Measurements from ENCODE around the gene STX4. TPM values are rescaled to one million over a fixed set of nuclear protein-coding genes. Genes with fewer than 3 reads are reported as not detected.

Gene STX4
- total and polyA plus RNA-seq, 9 of the 15 experiments (the other 6 are each of a cell fraction or from before 2014, with no cell fraction given): 3.2 to 48.0 (median 21.5) TPM

DNA sequence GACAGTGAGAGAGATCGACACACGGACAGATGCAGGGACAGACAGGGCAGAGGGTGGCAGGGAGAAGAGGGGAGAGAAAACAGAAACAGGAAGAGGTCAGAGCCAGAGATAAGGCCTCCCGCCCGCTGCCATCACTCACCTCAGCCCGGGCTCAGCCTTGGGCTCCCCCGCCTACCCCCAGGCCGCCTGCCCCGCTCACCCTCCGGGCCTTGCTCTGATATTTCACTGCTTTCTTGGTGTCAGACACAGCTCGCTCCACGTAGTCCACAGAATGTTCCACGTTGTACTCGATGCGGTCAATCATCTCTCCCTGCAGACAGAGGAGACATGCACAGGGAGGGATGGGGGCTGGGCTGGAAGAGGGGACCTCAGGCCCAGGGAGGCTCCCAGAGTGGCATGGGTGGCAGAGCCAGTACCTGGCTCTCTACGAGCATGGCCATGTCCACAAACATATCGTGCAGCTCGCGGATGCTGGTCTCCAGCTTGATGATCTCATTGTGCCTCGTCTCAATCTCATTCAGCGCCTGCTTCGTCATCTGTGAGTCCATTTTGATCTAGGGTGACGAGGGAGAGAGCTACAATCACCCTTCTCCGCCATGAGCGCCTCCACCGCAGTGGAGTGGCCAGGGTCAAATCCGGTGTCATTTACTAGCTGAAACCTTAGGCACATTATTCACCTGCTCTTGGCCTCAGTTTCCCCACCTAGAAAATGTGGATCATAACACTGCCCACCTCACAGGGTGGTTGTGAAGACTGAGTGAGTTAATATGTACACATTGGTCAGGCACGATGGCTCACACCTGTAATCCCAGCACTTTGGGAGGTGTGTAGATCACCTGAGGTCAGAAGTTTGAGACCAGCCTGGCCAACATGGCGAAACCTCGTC is 40.2 kb upstream of the STX4 start (continued):
- TF ChIP-seq SUPT5H (IDR thresholded peaks at IDR 0.05) (no peak), SRF (CRISPR knock-in tag; IDR thresholded peaks at IDR 0.05) (no peak), ZNF316 (IDR thresholded peaks at IDR 0.05) (no peak), ZNF354B (CRISPR knock-in tag; IDR thresholded peaks at IDR 0.05) (no peak), TAL1 (IDR thresholded peaks at IDR 0.05) (no peak), TRIM24 (IDR thresholded peaks at IDR 0.05) (no peak), HOXB6 (CRISPR knock-in tag; IDR thresholded peaks at IDR 0.05; ENCODE audit: borderline replicate concordance) (no peak), RFX5 (IDR thresholded peaks at IDR 0.05; ENCODE audit: low read depth, low read length) (no peak), ETV5 (CRISPR knock-in tag; IDR thresholded peaks at IDR 0.05; ENCODE audit: low read depth) (no peak), ZNF165 (CRISPR knock-in tag; IDR thresholded peaks at IDR 0.05; ENCODE audit: borderline replicate concordance) (0 out of 2 replicates have a peak, but pooled peaks have one; percentile 10), PTTG1 (tag; IDR thresholded peaks at IDR 0.05; ENCODE audit: low read depth) (no peak; the same call in 1 of the 2 replicates), COPS2 (conservative IDR thresholded peaks at IDR 0.05) (no peak), ZNF586 (CRISPR knock-in tag; conservative IDR thresholded peaks at IDR 0.05) (no peak), ZNF274 (IDR thresholded peaks at IDR 0.05; ENCODE audit: borderline replicate concordance, low read depth, low read length) (no peak)
- TF ChIP-seq, protein P1, sequence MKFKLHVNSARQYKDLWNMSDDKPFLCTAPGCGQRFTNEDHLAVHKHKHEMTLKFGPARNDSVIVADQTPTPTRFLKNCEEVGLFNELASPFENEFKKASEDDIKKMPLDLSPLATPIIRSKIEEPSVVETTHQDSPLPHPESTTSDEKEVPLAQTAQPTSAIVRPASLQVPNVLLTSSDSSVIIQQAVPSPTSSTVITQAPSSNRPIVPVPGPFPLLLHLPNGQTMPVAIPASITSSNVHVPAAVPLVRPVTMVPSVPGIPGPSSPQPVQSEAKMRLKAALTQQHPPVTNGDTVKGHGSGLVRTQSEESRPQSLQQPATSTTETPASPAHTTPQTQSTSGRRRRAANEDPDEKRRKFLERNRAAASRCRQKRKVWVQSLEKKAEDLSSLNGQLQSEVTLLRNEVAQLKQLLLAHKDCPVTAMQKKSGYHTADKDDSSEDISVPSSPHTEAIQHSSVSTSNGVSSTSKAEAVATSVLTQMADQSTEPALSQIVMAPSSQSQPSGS (CRISPR knock-in tag; IDR thresholded peaks at IDR 0.05): no peak
- TF ChIP-seq, protein P2, sequence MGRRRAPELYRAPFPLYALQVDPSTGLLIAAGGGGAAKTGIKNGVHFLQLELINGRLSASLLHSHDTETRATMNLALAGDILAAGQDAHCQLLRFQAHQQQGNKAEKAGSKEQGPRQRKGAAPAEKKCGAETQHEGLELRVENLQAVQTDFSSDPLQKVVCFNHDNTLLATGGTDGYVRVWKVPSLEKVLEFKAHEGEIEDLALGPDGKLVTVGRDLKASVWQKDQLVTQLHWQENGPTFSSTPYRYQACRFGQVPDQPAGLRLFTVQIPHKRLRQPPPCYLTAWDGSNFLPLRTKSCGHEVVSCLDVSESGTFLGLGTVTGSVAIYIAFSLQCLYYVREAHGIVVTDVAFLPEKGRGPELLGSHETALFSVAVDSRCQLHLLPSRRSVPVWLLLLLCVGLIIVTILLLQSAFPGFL (CRISPR knock-in tag; IDR thresholded peaks at IDR 0.05): no peak
- TF ChIP-seq, protein P3, sequence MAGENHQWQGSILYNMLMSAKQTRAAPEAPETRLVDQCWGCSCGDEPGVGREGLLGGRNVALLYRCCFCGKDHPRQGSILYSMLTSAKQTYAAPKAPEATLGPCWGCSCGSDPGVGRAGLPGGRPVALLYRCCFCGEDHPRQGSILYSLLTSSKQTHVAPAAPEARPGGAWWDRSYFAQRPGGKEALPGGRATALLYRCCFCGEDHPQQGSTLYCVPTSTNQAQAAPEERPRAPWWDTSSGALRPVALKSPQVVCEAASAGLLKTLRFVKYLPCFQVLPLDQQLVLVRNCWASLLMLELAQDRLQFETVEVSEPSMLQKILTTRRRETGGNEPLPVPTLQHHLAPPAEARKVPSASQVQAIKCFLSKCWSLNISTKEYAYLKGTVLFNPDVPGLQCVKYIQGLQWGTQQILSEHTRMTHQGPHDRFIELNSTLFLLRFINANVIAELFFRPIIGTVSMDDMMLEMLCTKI (IDR thresholded peaks at IDR 0.05; ENCODE audit: partially characterized antibody): no peak
- TF ChIP-seq, protein P4, sequence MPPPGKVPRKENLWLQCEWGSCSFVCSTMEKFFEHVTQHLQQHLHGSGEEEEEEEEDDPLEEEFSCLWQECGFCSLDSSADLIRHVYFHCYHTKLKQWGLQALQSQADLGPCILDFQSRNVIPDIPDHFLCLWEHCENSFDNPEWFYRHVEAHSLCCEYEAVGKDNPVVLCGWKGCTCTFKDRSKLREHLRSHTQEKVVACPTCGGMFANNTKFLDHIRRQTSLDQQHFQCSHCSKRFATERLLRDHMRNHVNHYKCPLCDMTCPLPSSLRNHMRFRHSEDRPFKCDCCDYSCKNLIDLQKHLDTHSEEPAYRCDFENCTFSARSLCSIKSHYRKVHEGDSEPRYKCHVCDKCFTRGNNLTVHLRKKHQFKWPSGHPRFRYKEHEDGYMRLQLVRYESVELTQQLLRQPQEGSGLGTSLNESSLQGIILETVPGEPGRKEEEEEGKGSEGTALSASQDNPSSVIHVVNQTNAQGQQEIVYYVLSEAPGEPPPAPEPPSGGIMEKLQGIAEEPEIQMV (tag; conservative IDR thresholded peaks at IDR 0.05; ENCODE audit: low read depth): no peak; the same call in 1 of the 2 replicates
- TF ChIP-seq, protein P5, sequence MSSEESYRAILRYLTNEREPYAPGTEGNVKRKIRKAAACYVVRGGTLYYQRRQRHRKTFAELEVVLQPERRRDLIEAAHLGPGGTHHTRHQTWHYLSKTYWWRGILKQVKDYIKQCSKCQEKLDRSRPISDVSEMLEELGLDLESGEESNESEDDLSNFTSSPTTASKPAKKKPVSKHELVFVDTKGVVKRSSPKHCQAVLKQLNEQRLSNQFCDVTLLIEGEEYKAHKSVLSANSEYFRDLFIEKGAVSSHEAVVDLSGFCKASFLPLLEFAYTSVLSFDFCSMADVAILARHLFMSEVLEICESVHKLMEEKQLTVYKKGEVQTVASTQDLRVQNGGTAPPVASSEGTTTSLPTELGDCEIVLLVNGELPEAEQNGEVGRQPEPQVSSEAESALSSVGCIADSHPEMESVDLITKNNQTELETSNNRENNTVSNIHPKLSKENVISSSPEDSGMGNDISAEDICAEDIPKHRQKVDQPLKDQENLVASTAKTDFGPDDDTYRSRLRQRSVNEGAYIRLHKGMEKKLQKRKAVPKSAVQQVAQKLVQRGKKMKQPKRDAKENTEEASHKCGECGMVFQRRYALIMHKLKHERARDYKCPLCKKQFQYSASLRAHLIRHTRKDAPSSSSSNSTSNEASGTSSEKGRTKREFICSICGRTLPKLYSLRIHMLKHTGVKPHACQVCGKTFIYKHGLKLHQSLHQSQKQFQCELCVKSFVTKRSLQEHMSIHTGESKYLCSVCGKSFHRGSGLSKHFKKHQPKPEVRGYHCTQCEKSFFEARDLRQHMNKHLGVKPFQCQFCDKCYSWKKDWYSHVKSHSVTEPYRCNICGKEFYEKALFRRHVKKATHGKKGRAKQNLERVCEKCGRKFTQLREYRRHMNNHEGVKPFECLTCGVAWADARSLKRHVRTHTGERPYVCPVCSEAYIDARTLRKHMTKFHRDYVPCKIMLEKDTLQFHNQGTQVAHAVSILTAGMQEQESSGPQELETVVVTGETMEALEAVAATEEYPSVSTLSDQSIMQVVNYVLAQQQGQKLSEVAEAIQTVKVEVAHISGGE (CRISPR knock-in tag; IDR thresholded peaks at IDR 0.05): peak in 1 of 3 experiments; percentile 61; a peak in 1 of 6 replicates

All from K562 (cell line).